Stimulated activated memory B cell treated with anti-CD40 and anti-IgM and Interleukin-4, amounts not matched to agents 10 μg/mL and 1 μg/mL and 100 μg/mL, for 72 hours (primary cell): Measurements from ENCODE around the gene MMP23B.
A peak's percentile ranks its signal among the peaks of the same experiment; 100 is the strongest.

Source experiments
- ATAC-seq: fragments of 150-1000 bp; cut with Tn5 transposase; 2 replicates; pipeline ENCODE4 v1.10.0; 2021
- H3K27ac Mint-ChIP-seq: one replicate; pipeline ENCODE4 v1.8.0; 2022; ENCODE audit warnings: mild to moderate bottlenecking, mixed read lengths
- H3K27me3 Mint-ChIP-seq: one replicate; pipeline ENCODE4 v1.8.0; 2022; ENCODE audit warnings: mixed read lengths
- H3K36me3 Mint-ChIP-seq: one replicate; pipeline ENCODE4 v1.8.0; 2022; ENCODE audit warnings: mixed read lengths
- H3K4me1 Mint-ChIP-seq: one replicate; pipeline ENCODE4 v1.8.0; 2022; ENCODE audit warnings: mixed read lengths
- H3K4me3 Mint-ChIP-seq: one replicate; pipeline ENCODE4 v1.8.0; 2022; ENCODE audit warnings: mild to moderate bottlenecking, moderate library complexity, mixed read lengths
- H3K9me3 Mint-ChIP-seq: one replicate; pipeline ENCODE4 v1.8.0; 2022; ENCODE audit warnings: mixed read lengths

MMP23B gene

GRCh38 chr1:1599935-1600860 is 31.8 kb upstream of the MMP23B start, which contains the start of gene FNDC10:
TSS of gene FNDC10 (minus strand) at chr1:1600135. CDS start at chr1:1600015, 120 bp downstream.
- H3K27ac Mint-ChIP-seq: no peak within 1 kb of the TSS
- H3K27me3 Mint-ChIP-seq: peaks cover 24% of the 10 kb centered on the region
- ATAC-seq: peak; percentile 8
- H3K36me3 Mint-ChIP-seq: no peaks in the 10 kb centered on the region
- H3K4me1 Mint-ChIP-seq: peaks cover 38% of the 10 kb centered on the region
- H3K4me3 Mint-ChIP-seq: peak within 1 kb of the TSS; percentile 80
- H3K9me3 Mint-ChIP-seq: no peaks in the 10 kb centered on the region

- Mint-ChIP-seq H3K27ac (no peak overlapping the region), H3K4me3 (peak overlapping the region; percentile 68)
- ATAC-seq: no peak
These were observed 31.0 kb upstream of the MMP23B start for GRCh38 chr1:1600861-1601563.

GRCh38 chr1:1601564-1602303 is 30.2 kb upstream of the MMP23B start:
- Mint-ChIP-seq H3K27me3 (peaks cover 25% of the 10 kb centered on the region), H3K4me1 (peaks cover 40% of the 10 kb centered on the region), H3K9me3 (no peaks in the 10 kb centered on the region), H3K27ac (no peak overlapping the region), H3K4me3 (no peak overlapping the region), H3K36me3 (no peaks in the 10 kb centered on the region)
- no peak for ATAC-seq

More at GRCh38 chr1:1600861-1601563, 31.0 kb upstream of the MMP23B start:
- Mint-ChIP-seq H3K9me3 (no peaks in the 10 kb centered on the region), H3K36me3 (no peaks in the 10 kb centered on the region), H3K27me3 (peaks cover 25% of the 10 kb centered on the region), H3K4me1 (peaks cover 38% of the 10 kb centered on the region)

GRCh38 chr1:1602304-1602967 is 29.5 kb upstream of the MMP23B start:
- Mint-ChIP-seq H3K36me3 (no peaks in the 10 kb centered on the region), H3K4me1 (peaks cover 47% of the 10 kb centered on the region), H3K9me3 (no peaks in the 10 kb centered on the region), H3K4me3 (no peak overlapping the region), H3K27me3 (peaks cover 25% of the 10 kb centered on the region), H3K27ac (no peak overlapping the region)
- ATAC-seq: peak; percentile 26

GRCh38 chr1:1602968-1603506 is 28.9 kb upstream of the MMP23B start:
- Mint-ChIP-seq H3K9me3 (no peaks in the 10 kb centered on the region), H3K4me3 (no peak overlapping the region), H3K36me3 (no peaks in the 10 kb centered on the region), H3K27ac (no peak overlapping the region), H3K4me1 (peaks cover 46% of the 10 kb centered on the region), H3K27me3 (peaks cover 19% of the 10 kb centered on the region)
- no peak for ATAC-seq

GRCh38 chr1:1603671-1604373 is 28.2 kb upstream of the MMP23B start:
- Mint-ChIP-seq H3K27ac (peak overlapping the region; percentile 74), H3K4me3 (no peak overlapping the region), H3K4me1 (peaks cover 44% of the 10 kb centered on the region), H3K9me3 (no peaks in the 10 kb centered on the region), H3K27me3 (peaks cover 13% of the 10 kb centered on the region), H3K36me3 (no peaks in the 10 kb centered on the region)
- ATAC-seq: no peak

- H3K9me3 Mint-ChIP-seq: no peaks in the 10 kb centered on the region
- H3K4me1 Mint-ChIP-seq: peaks cover 40% of the 10 kb centered on the region
- H3K27ac Mint-ChIP-seq: peak overlapping the region; percentile 74
- H3K36me3 Mint-ChIP-seq: no peaks in the 10 kb centered on the region
- no peak overlapping the region for H3K4me3 Mint-ChIP-seq
- peaks cover 8% of the 10 kb centered on the region for H3K27me3 Mint-ChIP-seq
- no peak for ATAC-seq
These were observed 27.5 kb upstream of the MMP23B start for GRCh38 chr1:1604374-1605033.

GRCh38 chr1:1605034-1605591 is 26.9 kb upstream of the MMP23B start:
- H3K4me1 Mint-ChIP-seq: peaks cover 40% of the 10 kb centered on the region
- no peaks in the 10 kb centered on the region for H3K36me3 Mint-ChIP-seq
- no peaks in the 10 kb centered on the region for H3K9me3 Mint-ChIP-seq
- ATAC-seq: no peak
- peaks cover 8% of the 10 kb centered on the region for H3K27me3 Mint-ChIP-seq
- no peak overlapping the region for H3K4me3 Mint-ChIP-seq
- peak overlapping the region; percentile 74 for H3K27ac Mint-ChIP-seq

GRCh38 chr1:1605724-1606123 is 26.2 kb upstream of the MMP23B start:
- Mint-ChIP-seq H3K27me3 (peaks cover 8% of the 10 kb centered on the region), H3K4me1 (peaks cover 43% of the 10 kb centered on the region), H3K27ac (no peak overlapping the region), H3K36me3 (no peaks in the 10 kb centered on the region), H3K9me3 (no peaks in the 10 kb centered on the region), H3K4me3 (no peak overlapping the region)
- ATAC-seq: no peak

- ATAC-seq: no peak
- H3K4me3 Mint-ChIP-seq: no peak overlapping the region
- peak overlapping the region; percentile 91 for H3K27ac Mint-ChIP-seq
- H3K36me3 Mint-ChIP-seq: no peaks in the 10 kb centered on the region
- H3K9me3 Mint-ChIP-seq: no peaks in the 10 kb centered on the region
- H3K4me1 Mint-ChIP-seq: peaks cover 45% of the 10 kb centered on the region
- peaks cover 8% of the 10 kb centered on the region for H3K27me3 Mint-ChIP-seq
These were observed 25.7 kb upstream of the MMP23B start for GRCh38 chr1:1606232-1606631.

GRCh38 chr1:1609822-1610485 is 22.0 kb upstream of the MMP23B start:
- Mint-ChIP-seq H3K4me1 (peaks cover 41% of the 10 kb centered on the region), H3K27me3 (peaks cover 3% of the 10 kb centered on the region), H3K4me3 (no peak overlapping the region), H3K9me3 (no peaks in the 10 kb centered on the region), H3K27ac (no peak overlapping the region), H3K36me3 (no peaks in the 10 kb centered on the region)
- no peak for ATAC-seq

GRCh38 chr1:1610796-1611195 is 21.2 kb upstream of the MMP23B start:
- Mint-ChIP-seq H3K36me3 (no peaks in the 10 kb centered on the region), H3K27ac (no peak overlapping the region)

GRCh38 chr1:1612104-1612400 is 19.9 kb upstream of the MMP23B start:
- Mint-ChIP-seq H3K4me3 (no peak overlapping the region), H3K27ac (no peak overlapping the region), H3K27me3 (no peaks in the 10 kb centered on the region), H3K9me3 (no peaks in the 10 kb centered on the region), H3K4me1 (peaks cover 44% of the 10 kb centered on the region), H3K36me3 (no peaks in the 10 kb centered on the region)
- ATAC-seq: no peak

More at GRCh38 chr1:1610796-1611195, 21.2 kb upstream of the MMP23B start:
- no peaks in the 10 kb centered on the region for H3K27me3 Mint-ChIP-seq
- no peaks in the 10 kb centered on the region for H3K9me3 Mint-ChIP-seq
- peaks cover 42% of the 10 kb centered on the region for H3K4me1 Mint-ChIP-seq
- ATAC-seq: no peak
- no peak overlapping the region for H3K4me3 Mint-ChIP-seq
